SK-N-SH (cell line): Measurements from ENCODE around the gene EBF3. TPM values are rescaled to one million over a fixed set of nuclear protein-coding genes. Genes with fewer than 3 reads are reported as not detected.

Experiments
- CTCF ChIA-PET: fragments of 300-600, 350-600 bp; formaldehyde crosslinking; extraction: SDS; loops from one replicate; lab custom pipeline; 2021; lab: Yijun Ruan, JAX
- POLR2A ChIA-PET: fragments of 350-600 bp; sonication (Branson Sonifier 250); formaldehyde crosslinking; extraction: SDS; loops from one replicate; lab custom pipeline; 2020; ENCODE audit warnings: antibody characterized with exemption, inconsistent platforms; lab: Yijun Ruan, JAX
- DNase-seq: peaks from one replicate; pipeline ENCODE4 v3.0.0; 2012
- H2AFZ ChIP-seq: fragments of 200-600 bp; sonication (generic); 2 replicates; pipeline ENCODE4 v1.8.1; 2016; ENCODE audit warnings: antibody characterized with exemption, mild to moderate bottlenecking, low read depth
- H3F3A ChIP-seq: fragments of 200-600 bp; sonication (generic); replicated peaks from 2 replicates; pipeline ENCODE3; 2016; ENCODE audit warnings: antibody characterized with exemption, mild to moderate bottlenecking; ENCODE audit not compliant: insufficient read depth
- H3K27ac ChIP-seq, 2 experiments: fragments of 200-500 bp in 1 of 2; fragments of 200-600 bp in 1 of 2; sonication (Bioruptor generic) in 1 of 2; sonication (generic), shearing (Covaris generic) in 1 of 2; 2 replicates each; pipeline versions ENCODE4 v1.5.1 to v1.6.1; 2014 to 2016; ENCODE audit warnings: low read depth in 2 of 2, inconsistent platforms in 1 of 2, low read length in 1 of 2, mild to moderate bottlenecking in 1 of 2, mixed read lengths in 1 of 2
- H3K27me3 ChIP-seq: fragments of 200-600 bp; sonication (generic), shearing (Covaris generic); 2 replicates; pipeline ENCODE4 v1.6.1; 2016; ENCODE audit warnings: mixed run types; ENCODE audit not compliant: insufficient read depth
- H3K36me3 ChIP-seq, 2 experiments: fragments of 200-500 bp in 1 of 2; fragments of 200-600 bp in 1 of 2; sonication (Bioruptor generic) in 1 of 2; sonication (generic) in 1 of 2; replicated peaks in 1 of 2; 2 replicates each; pipeline versions ENCODE3 to v1.5.1; 2014 to 2016; ENCODE audit warnings: low read length in 1 of 2, mild to moderate bottlenecking in 1 of 2; ENCODE audit not compliant: insufficient read depth in 2 of 2, control insufficient read depth in 1 of 2
- H3K4me1 ChIP-seq, 2 experiments: fragments of 200-500 bp in 1 of 2; fragments of 200-600 bp in 1 of 2; sonication (Bioruptor generic) in 1 of 2; sonication (generic), shearing (Covaris generic) in 1 of 2; 2 replicates each; pipeline versions ENCODE4 v1.5.1 to v1.6.1; 2014 to 2016; ENCODE audit warnings: low read depth in 1 of 2, low read length in 1 of 2, mixed run types in 1 of 2; ENCODE audit not compliant: insufficient read depth in 2 of 2, control insufficient read depth in 1 of 2
- H3K4me2 ChIP-seq: fragments of 200-600 bp; sonication (generic), shearing (Covaris generic); 2 replicates; pipeline ENCODE4 v1.6.1; 2017; ENCODE audit warnings: mixed run types
- H3K4me3 ChIP-seq, 2 experiments: fragments of 200-500 bp in 1 of 2; fragments of 200-600 bp in 1 of 2; sonication (Bioruptor generic) in 1 of 2; sonication (generic), shearing (Covaris generic) in 1 of 2; 2 replicates each; pipeline versions ENCODE4 v1.5.1 to v1.8.1; 2014 to 2016; ENCODE audit warnings: low read depth in 2 of 2, inconsistent platforms in 1 of 2, low read length in 1 of 2, mild to moderate bottlenecking in 1 of 2, mixed read lengths in 1 of 2, moderate library complexity in 1 of 2
- H3K79me2 ChIP-seq: fragments of 200-600 bp; sonication (generic); 2 replicates; pipeline ENCODE4 v1.8.1; 2017; ENCODE audit warnings: mild to moderate bottlenecking; ENCODE audit not compliant: insufficient read depth
- H3K9ac ChIP-seq: fragments of 200-600 bp; sonication (generic); 2 replicates; pipeline ENCODE4 v1.6.1; 2017; ENCODE audit warnings: mixed run types
- H3K9me2 ChIP-seq: fragments of 200-600 bp; sonication (generic); 2 replicates; pipeline ENCODE4 v1.6.1; 2017; ENCODE audit warnings: mixed run types
- H3K9me3 ChIP-seq: fragments of 200-600 bp; sonication (generic); 2 replicates; pipeline ENCODE4 v1.6.1; 2017; ENCODE audit warnings: mixed run types, mild to moderate bottlenecking, moderate library complexity
- H4K20me1 ChIP-seq: fragments of 200-600 bp; sonication (generic); 2 replicates; pipeline ENCODE4 v1.6.1; 2017; ENCODE audit warnings: mild to moderate bottlenecking, mixed run types; ENCODE audit not compliant: insufficient read depth
- CHD2 ChIP-seq: fragments of 150-350 bp; IDR thresholded peaks from 2 replicates; pipeline ENCODE4 v1.6.1; 2018; ENCODE audit warnings: low read length; ENCODE audit not compliant: partially characterized antibody
- EP300 ChIP-seq, 2 experiments: IDR thresholded peaks; 2 replicates each; pipeline versions ENCODE4 v1.4.0 to v1.6.1; 2012; ENCODE audit warnings: borderline replicate concordance in 1 of 2, low read depth in 1 of 2, low read length in 1 of 2
- FOSL2 ChIP-seq: IDR thresholded peaks from 2 replicates; pipeline ENCODE4 v1.4.0; 2012; ENCODE audit warnings: low read depth, mild to moderate bottlenecking, moderate library complexity, borderline replicate concordance
- FOXJ3 ChIP-seq: sonication (generic); formaldehyde crosslinking; IDR thresholded peaks from 2 replicates; pipeline ENCODE4 v1.5.1; 2020; ENCODE audit warnings: mild to moderate bottlenecking, missing genetic modification reagents
- JUND ChIP-seq: IDR thresholded peaks from 2 replicates; pipeline ENCODE4 v1.4.0; 2012
- REST ChIP-seq: IDR thresholded peaks from 2 replicates; pipeline ENCODE4 v1.6.1; 2012; ENCODE audit warnings: mild to moderate bottlenecking, low read depth, low read length, moderate library complexity
- SIN3A ChIP-seq: IDR thresholded peaks from 2 replicates; pipeline ENCODE4 v1.6.1; 2012; ENCODE audit warnings: low read depth, mild to moderate bottlenecking, low read length, moderate library complexity, borderline replicate concordance
- TCF12 ChIP-seq: IDR thresholded peaks from 2 replicates; pipeline ENCODE4 v1.4.0; 2012
- USF2 ChIP-seq: fragments of 150-350 bp; IDR thresholded peaks from 2 replicates; pipeline ENCODE4 v1.6.1; 2017; ENCODE audit warnings: antibody characterized with exemption, low read length, low read depth, borderline replicate concordance
- ZBTB33 ChIP-seq: IDR thresholded peaks from 2 replicates; pipeline ENCODE4 v1.4.0; 2012; ENCODE audit warnings: low read depth, borderline replicate concordance
- WGBS: methylation state at CpG from one replicate; pipeline ENCODE4 v1.1.6; 2017; ENCODE audit warnings: low lambda C conversion rate; 5-methylcytosine and 5-hydroxymethylcytosine counted together
- polyA plus RNA-seq, 3 experiments: library from polyadenylated mRNA; depleted of rRNA; stranded (reverse); fragments of >200 nt; gene quantifications; 2 replicates each; pipeline ENCODE4 v1.2.3, GENCODE V29; 2012

EBF3 gene
- polyA plus RNA-seq, 1 of the 3 experiments (the other 2 are of a cell fraction): not detected

GRCh38 chr10:129852829-129853561 is 111.1 kb downstream of the EBF3 start:
- CTCF ChIA-PET: interaction anchor here (0.5 to 4.4 kb wide), 17 partner anchors 8 to 1334 kb away, joined by 3 to 15 read pairs (median 4); no protein-coding TSS in a partner anchor

More at GRCh38 chr10:129852829-129853561, 111.1 kb downstream of the EBF3 start:
- Histone ChIP-seq H3K36me3 (no peaks in the 10 kb centered on the region), H3K9me3 (no peaks in the 10 kb centered on the region), H3K27me3 (no peaks in the 10 kb centered on the region), H3K4me2 (no peak overlapping the region), H4K20me1 (no peaks in the 10 kb centered on the region), H3K9me2 (no peaks in the 10 kb centered on the region), H3K9ac (no peak overlapping the region), H3K4me1 (no peaks in the 10 kb centered on the region; a peak in 2 of 4 replicates), H3F3A (no peaks in the 10 kb centered on the region), H3K27ac (no peak overlapping the region), H3K4me3 (no peak overlapping the region), H2AFZ (no peak overlapping the region), H3K79me2 (no peaks in the 10 kb centered on the region)
- POLR2A ChIA-PET: interaction anchor here (0.6 to 1.0 kb wide), 2 partner anchors 42 to 144 kb away, joined by 3 read pairs; no protein-coding TSS in a partner anchor
- WGBS: 43% methylated on average over 7 of the region's 13 CpGs
- TF ChIP-seq CHD2: no peak
- no peak for TF ChIP-seq TCF12
- TF ChIP-seq REST: no peak
- TF ChIP-seq FOSL2: no peak
- no peak for TF ChIP-seq JUND
- TF ChIP-seq FOXJ3 (CRISPR knock-in tag): no peak
- TF ChIP-seq EP300 (IDR thresholded peaks at IDR 0.05; ENCODE audit: borderline replicate concordance in 1 of 2, low read depth in 1 of 2, low read length in 1 of 2): no peak
- TF ChIP-seq USF2: no peak
- no peak for TF ChIP-seq ZBTB33
- no peak for TF ChIP-seq SIN3A
- no peak for DNase-seq
